Activated naive CD4-positive, alpha-beta T cell treated with anti-CD3 and anti-CD28 coated beads for 36 hours (primary cell): ENCODE results near the gene SUSD6. TPM values are rescaled to one million over a fixed set of nuclear protein-coding genes. Genes with fewer than 3 reads are reported as not detected.
A peak's percentile ranks its signal among the peaks of the same experiment; 100 is the strongest.
"Not testable (repeated sequence)": the region's sequence is repeated elsewhere in the genome, so short reads cannot be mapped to it uniquely, and the experiment has no call there.

Source experiments
- CTCF ChIA-PET: fragments of 350-600 bp; sonication (Branson Sonifier 250); formaldehyde crosslinking; loops from one replicate; lab custom pipeline; 2021; ENCODE audit warnings: antibody characterized with exemption; lab: Charles Lee
- DNase-seq: peaks from one replicate; pipeline ENCODE4 v3.0.0-alpha.2; 2020
- H3K27ac Mint-ChIP-seq: one replicate; pipeline ENCODE4 v1.8.0; 2021; ENCODE audit warnings: mild to moderate bottlenecking, mixed read lengths
- H3K27me3 Mint-ChIP-seq: one replicate; pipeline ENCODE4 v1.8.0; 2021; ENCODE audit warnings: low read depth, mixed read lengths
- H3K36me3 Mint-ChIP-seq: one replicate; pipeline ENCODE4 v1.8.0; 2021; ENCODE audit warnings: low read depth, mixed read lengths
- H3K4me1 Mint-ChIP-seq: one replicate; pipeline ENCODE4 v1.8.0; 2021; ENCODE audit warnings: low read depth, mixed read lengths
- H3K4me3 Mint-ChIP-seq: one replicate; pipeline ENCODE4 v1.8.0; 2021; ENCODE audit warnings: mild to moderate bottlenecking, moderate library complexity, mixed read lengths
- H3K9me3 Mint-ChIP-seq: one replicate; pipeline ENCODE4 v1.8.0; 2021; ENCODE audit warnings: mixed read lengths
- intact Hi-C: fragments of 100-400 bp; cut with micrococcal nuclease; formaldehyde crosslinking; loops from one replicate; pipeline ENCODE4 v1.15.1; 2023
- total RNA-seq, 2 experiments: library from RNA; stranded (reverse); gene quantifications; one replicate each; pipeline ENCODE4 v1.2.3, GENCODE V29; 2021

The SUSD6 gene
- total RNA-seq, 2 experiments from 2014 or later: 66.6 to 69.7 TPM

GRCh38 chr14:69690042-69690441, 78.6 kb downstream of the SUSD6 start:
- Mint-ChIP-seq H3K9me3 (no peaks in the 10 kb centered on the region), H3K27ac (peak overlapping the region; percentile 11), H3K4me1 (peaks cover 69% of the 10 kb centered on the region), H3K4me3 (no peak overlapping the region), H3K36me3 (peaks cover 23% of the 10 kb centered on the region), H3K27me3 (no peaks in the 10 kb centered on the region)
- CTCF ChIA-PET: interaction anchor here (1.1 kb wide), 1 partner anchor 53 kb away, joined by 4 read pairs; no protein-coding TSS in a partner anchor
- no peak for DNase-seq
- intact Hi-C loops: no loop called here

- intact Hi-C loops: no loop called here
- Mint-ChIP-seq H3K36me3 (peaks cover 21% of the 10 kb centered on the region), H3K9me3 (no peaks in the 10 kb centered on the region), H3K27me3 (no peaks in the 10 kb centered on the region), H3K4me1 (peaks cover 71% of the 10 kb centered on the region), H3K27ac (no peak overlapping the region), H3K4me3 (no peak overlapping the region)
- no peak for DNase-seq
- CTCF ChIA-PET: interaction anchor here (0.9 to 1.4 kb wide), 3 partner anchors 15 to 80 kb away, joined by 3 to 4 read pairs (median 4); no protein-coding TSS in a partner anchor
Measured at GRCh38 chr14:69692594-69692993, 81.2 kb downstream of the SUSD6 start.

- CTCF ChIA-PET: interaction anchor here (0.9 to 1.4 kb wide), 2 partner anchors 15 to 80 kb away, joined by 4 read pairs; no protein-coding TSS in a partner anchor
- no peak overlapping the region for H3K4me3 Mint-ChIP-seq
- no peak overlapping the region for H3K27ac Mint-ChIP-seq
Measured at GRCh38 chr14:69693145-69693544, 81.7 kb downstream of the SUSD6 start.

GRCh38 chr14:69693801-69694729, 82.7 kb downstream of the SUSD6 start:
- no peaks in the 10 kb centered on the region for H3K9me3 Mint-ChIP-seq
- H3K27ac Mint-ChIP-seq: peak overlapping the region; percentile 65
- DNase-seq: no peak
- peaks cover 78% of the 10 kb centered on the region for H3K4me1 Mint-ChIP-seq
- H3K27me3 Mint-ChIP-seq: no peaks in the 10 kb centered on the region
- H3K36me3 Mint-ChIP-seq: peaks cover 18% of the 10 kb centered on the region
- no peak overlapping the region for H3K4me3 Mint-ChIP-seq
- intact Hi-C loops: no loop called here
- CTCF ChIA-PET: interaction anchor here (0.6 kb wide), 1 partner anchor 11 kb away, joined by 3 read pairs; no protein-coding TSS in a partner anchor

More at GRCh38 chr14:69693145-69693544, 81.7 kb downstream of the SUSD6 start:
- Mint-ChIP-seq H3K27me3 (no peaks in the 10 kb centered on the region), H3K9me3 (no peaks in the 10 kb centered on the region), H3K4me1 (peaks cover 74% of the 10 kb centered on the region), H3K36me3 (peaks cover 20% of the 10 kb centered on the region)
- intact Hi-C loops: no loop called here
- DNase-seq: no peak

- peaks cover 16% of the 10 kb centered on the region for H3K36me3 Mint-ChIP-seq
Measured at GRCh38 chr14:69694730-69695281, 83.4 kb downstream of the SUSD6 start.

GRCh38 chr14:69695322-69696203, 84.2 kb downstream of the SUSD6 start:
- Mint-ChIP-seq H3K9me3 (no peaks in the 10 kb centered on the region), H3K27ac (peak overlapping the region; percentile 59), H3K4me3 (no peak overlapping the region), H3K27me3 (no peaks in the 10 kb centered on the region), H3K4me1 (peaks cover 82% of the 10 kb centered on the region), H3K36me3 (peaks cover 11% of the 10 kb centered on the region)
- DNase-seq: peak; percentile 46
- CTCF ChIA-PET: no interaction called here
- intact Hi-C loops: no loop called here

More at GRCh38 chr14:69694730-69695281, 83.4 kb downstream of the SUSD6 start:
- Mint-ChIP-seq H3K27me3 (no peaks in the 10 kb centered on the region), H3K9me3 (no peaks in the 10 kb centered on the region), H3K4me3 (no peak overlapping the region), H3K4me1 (peaks cover 83% of the 10 kb centered on the region), H3K27ac (peak overlapping the region; percentile 7)
- CTCF ChIA-PET: no interaction called here
- DNase-seq: no peak
- intact Hi-C loops: no loop called here

GRCh38 chr14:69696204-69696527, 84.8 kb downstream of the SUSD6 start:
- peaks cover 7% of the 10 kb centered on the region for H3K36me3 Mint-ChIP-seq
- CTCF ChIA-PET: no interaction called here
- no peak for DNase-seq
- no peaks in the 10 kb centered on the region for H3K27me3 Mint-ChIP-seq
- intact Hi-C loops: no loop called here
- peak overlapping the region; percentile 59 for H3K27ac Mint-ChIP-seq
- peaks cover 84% of the 10 kb centered on the region for H3K4me1 Mint-ChIP-seq
- H3K9me3 Mint-ChIP-seq: no peaks in the 10 kb centered on the region
- H3K4me3 Mint-ChIP-seq: no peak overlapping the region

GRCh38 chr14:69696633-69697557, 85.5 kb downstream of the SUSD6 start:
- H3K4me3 Mint-ChIP-seq: peak overlapping the region; percentile 11
- H3K36me3 Mint-ChIP-seq: peaks cover 5% of the 10 kb centered on the region
- no peaks in the 10 kb centered on the region for H3K27me3 Mint-ChIP-seq
- CTCF ChIA-PET: no interaction called here
- peaks cover 87% of the 10 kb centered on the region for H3K4me1 Mint-ChIP-seq
- DNase-seq: peak; percentile 54
- intact Hi-C loops: no loop called here
- no peaks in the 10 kb centered on the region for H3K9me3 Mint-ChIP-seq
- H3K27ac Mint-ChIP-seq: peak overlapping the region; percentile 79

GRCh38 chr14:69698572-69698971, 87.2 kb downstream of the SUSD6 start:
- H3K4me3 Mint-ChIP-seq: no peak overlapping the region
- CTCF ChIA-PET: interaction anchor here (0.7 to 2.0 kb wide), 5 partner anchors 10 to 93 kb away, joined by 3 to 11 read pairs (median 3); no protein-coding TSS in a partner anchor
- DNase-seq: no peak
- peaks cover 90% of the 10 kb centered on the region for H3K4me1 Mint-ChIP-seq
- H3K27me3 Mint-ChIP-seq: no peaks in the 10 kb centered on the region
- no peak overlapping the region for H3K27ac Mint-ChIP-seq
- no peaks in the 10 kb centered on the region for H3K9me3 Mint-ChIP-seq
- H3K36me3 Mint-ChIP-seq: peaks cover 10% of the 10 kb centered on the region
- intact Hi-C loops: no loop called here

GRCh38 chr14:69699243-69699642, 87.8 kb downstream of the SUSD6 start:
- H3K36me3 Mint-ChIP-seq: peaks cover 16% of the 10 kb centered on the region
- H3K4me3 Mint-ChIP-seq, DNase-seq, intact Hi-C loops, H3K9me3 Mint-ChIP-seq, H3K27me3 Mint-ChIP-seq: not testable (repeated sequence)
- CTCF ChIA-PET: interaction anchor here (0.7 to 2.0 kb wide), 4 partner anchors 10 to 94 kb away, joined by 3 to 11 read pairs (median 4); no protein-coding TSS in a partner anchor
- peaks cover 90% of the 10 kb centered on the region for H3K4me1 Mint-ChIP-seq
- peak overlapping the region; percentile 5 for H3K27ac Mint-ChIP-seq

GRCh38 chr14:69699748-69700303, 88.4 kb downstream of the SUSD6 start:
- H3K4me3 Mint-ChIP-seq: no peak overlapping the region
- H3K27ac Mint-ChIP-seq: no peak overlapping the region
- intact Hi-C loops: no loop called here
- peaks cover 86% of the 10 kb centered on the region for H3K4me1 Mint-ChIP-seq
- CTCF ChIA-PET: interaction anchor here (0.6 to 2.0 kb wide), 4 partner anchors 9 to 115 kb away, joined by 3 to 11 read pairs (median 4); no protein-coding TSS in a partner anchor
- no peaks in the 10 kb centered on the region for H3K9me3 Mint-ChIP-seq
- no peaks in the 10 kb centered on the region for H3K27me3 Mint-ChIP-seq
- H3K36me3 Mint-ChIP-seq: peaks cover 21% of the 10 kb centered on the region
- DNase-seq: no peak
